ENCODE results near the gene LSS. TPM values are rescaled to one million over a fixed set of nuclear protein-coding genes. Genes with fewer than 3 reads are reported as not detected.

LSS gene
- total RNA-seq, 4 donors from 2014 or later = 43.7 to 172 (median 66.5) TPM

GRCh38 chr21:46160657-46160906, 68.0 kb downstream of the LSS start:
- peak in 2 of 3 donors; percentile 28 to 35 for DNase-seq
- no peak overlapping the region for H3K4me3 ChIP-seq

GRCh38 chr21:46159841-46160656, 68.5 kb downstream of the LSS start:
- no peaks in the 10 kb centered on the region for H3K36me3 ChIP-seq
- no peak overlapping the region for H3K4me3 ChIP-seq
- no peak overlapping the region for H3K27ac ChIP-seq
- peaks cover 0 to 3% of the 10 kb centered on the region in 2 donors for H3K27me3 ChIP-seq
- H3K9me3 ChIP-seq = no peaks in the 10 kb centered on the region
- TF ChIP-seq CTCF (IDR thresholded peaks at IDR 0.05) (no peak), POLR2A (IDR thresholded peaks at IDR 0.05) (no peak)
- DNase-seq = peak in 2 of 3 donors; percentile 26 to 36
- H3K4me1 ChIP-seq = peaks cover 0 to 8% (median 0%) of the 10 kb centered on the region in 4 donors

More at GRCh38 chr21:46160657-46160906, 68.0 kb downstream of the LSS start:
- TF ChIP-seq POLR2A (IDR thresholded peaks at IDR 0.05) (no peak), CTCF (IDR thresholded peaks at IDR 0.05) (no peak)
- Histone ChIP-seq H3K4me1 (peaks cover 0 to 8% (median 0%) of the 10 kb centered on the region in 4 donors), H3K27me3 (peaks cover 0 to 3% of the 10 kb centered on the region in 2 donors), H3K36me3 (no peaks in the 10 kb centered on the region), H3K9me3 (no peaks in the 10 kb centered on the region), H3K27ac (no peak overlapping the region)

- peaks cover 0 to 3% of the 10 kb centered on the region in 2 donors for H3K27me3 ChIP-seq
- H3K36me3 ChIP-seq = no peaks in the 10 kb centered on the region
- DNase-seq = peak in 2 of 3 donors; percentile 22 to 27
- H3K4me1 ChIP-seq = peaks cover 0 to 8% (median 0%) of the 10 kb centered on the region in 4 donors
- TF ChIP-seq POLR2A (IDR thresholded peaks at IDR 0.05) (no peak), CTCF (IDR thresholded peaks at IDR 0.05) (no peak)
- no peaks in the 10 kb centered on the region for H3K9me3 ChIP-seq
- no peak overlapping the region for H3K4me3 ChIP-seq
- no peak overlapping the region for H3K27ac ChIP-seq
These were observed 69.2 kb downstream of the LSS start for GRCh38 chr21:46159390-46159789.

- Histone ChIP-seq H3K9me3 (no peaks in the 10 kb centered on the region), H3K36me3 (no peaks in the 10 kb centered on the region), H3K27ac (no peak overlapping the region), H3K27me3 (peaks cover 0 to 3% of the 10 kb centered on the region in 2 donors), H3K4me1 (peaks cover 0 to 8% (median 0%) of the 10 kb centered on the region in 4 donors), H3K4me3 (no peak overlapping the region)
- peak; percentile 3 to 35 (median 23) for DNase-seq
- TF ChIP-seq POLR2A (IDR thresholded peaks at IDR 0.05) (no peak), CTCF (IDR thresholded peaks at IDR 0.05) (no peak)
These were observed 69.8 kb downstream of the LSS start for GRCh38 chr21:46158666-46159300.

- Histone ChIP-seq H3K36me3 (no peaks in the 10 kb centered on the region), H3K9me3 (no peaks in the 10 kb centered on the region), H3K4me1 (peaks cover 0 to 8% (median 4%) of the 10 kb centered on the region in 4 donors), H3K27me3 (peaks cover 0 to 3% of the 10 kb centered on the region in 2 donors), H3K27ac (no peak overlapping the region), H3K4me3 (no peak overlapping the region)
- DNase-seq = peak in 2 of 3 donors; percentile 31 to 33
- TF ChIP-seq POLR2A (IDR thresholded peaks at IDR 0.05) (no peak), CTCF (IDR thresholded peaks at IDR 0.05) (no peak)
These were observed 70.6 kb downstream of the LSS start for GRCh38 chr21:46157987-46158451.

Measured in Peyer's patch (tissue), 4 donors.